IMR-90 (cell line): ENCODE measurements around the gene DNAJC19. TPM values are rescaled to one million over a fixed set of nuclear protein-coding genes. Genes with fewer than 3 reads are reported as not detected.

Experiments
- ATAC-seq: fragments of 200-7000 bp; cut with Tn5 transposase; 2 replicates; pipeline ENCODE4 v1.9.1; 2020; ENCODE audit warnings: low read depth, mild to moderate bottlenecking, moderate library complexity
- BruUV-seq: library from RNA; stranded (reverse); fragments of 400-500 nt; replicated peaks from 2 replicates; lab custom pipeline; 2021; lab: Mats Ljungman, UMichigan
- CTCF ChIA-PET: fragments of 300-600 bp; formaldehyde crosslinking; extraction: SDS; loops from one replicate; lab custom pipeline; 2021; ENCODE audit warnings: antibody characterized with exemption; lab: Yijun Ruan, JAX
- POLR2A ChIA-PET: fragments of 300-600 bp; sonication (Branson Sonifier 250); formaldehyde crosslinking; loops from one replicate; lab custom pipeline; 2022; ENCODE audit warnings: antibody characterized with exemption; ENCODE audit not compliant: unreplicated experiment; lab: Charles Lee
- DNase-seq: peaks from one replicate; pipeline ENCODE4 v3.0.0; 2013
- H2AFZ ChIP-seq: replicated peaks from 2 replicates; pipeline ENCODE3; 2013; ENCODE audit warnings: low read length, mild to moderate bottlenecking; ENCODE audit not compliant: poor library complexity
- H2AK5ac ChIP-seq: 2 replicates; pipeline ENCODE4 v1.6.1; 2013; ENCODE audit warnings: low read depth, low read length, inconsistent platforms
- H2AK9ac ChIP-seq: replicated peaks from 2 replicates; pipeline ENCODE3; 2013; ENCODE audit warnings: mild to moderate bottlenecking, low read depth, low read length, moderate library complexity; ENCODE audit not compliant: poor library complexity
- H2BK120ac ChIP-seq: 2 replicates; pipeline ENCODE4 v1.6.1; 2013; ENCODE audit warnings: low read depth, low read length, inconsistent platforms
- H2BK15ac ChIP-seq: 3 replicates; pipeline ENCODE4 v1.6.1; 2013; ENCODE audit warnings: low read depth, low read length, inconsistent platforms
- H2BK20ac ChIP-seq: 2 replicates; pipeline ENCODE4 v1.6.1; 2013; ENCODE audit warnings: low read depth, mild to moderate bottlenecking, inconsistent platforms, low read length, moderate library complexity
- H2BK5ac ChIP-seq: 2 replicates; pipeline ENCODE4 v1.6.1; 2013; ENCODE audit warnings: mild to moderate bottlenecking, low read depth, low read length, inconsistent platforms; ENCODE audit not compliant: poor library complexity, severe bottlenecking
- H3K14ac ChIP-seq: replicated peaks from 2 replicates; pipeline ENCODE4 v1.6.1; 2013; ENCODE audit warnings: low read depth, low read length, inconsistent platforms
- H3K18ac ChIP-seq: 2 replicates; pipeline ENCODE4 v1.6.1; 2013; ENCODE audit warnings: low read depth, low read length, control low read depth
- H3K23ac ChIP-seq: 2 replicates; pipeline ENCODE4 v1.6.1; 2013; ENCODE audit warnings: low read depth, low read length, inconsistent platforms
- H3K27ac ChIP-seq: 2 replicates; pipeline ENCODE4 v1.5.1; 2013; ENCODE audit warnings: mild to moderate bottlenecking, control low read depth, low read length; ENCODE audit not compliant: insufficient read depth
- H3K27me3 ChIP-seq: 2 replicates; pipeline ENCODE4 v1.6.1; 2013; ENCODE audit warnings: low read length; ENCODE audit not compliant: control insufficient read depth, insufficient read depth
- H3K36me3 ChIP-seq: 2 replicates; pipeline ENCODE4 v1.6.1; 2013; ENCODE audit warnings: low read length, mixed read lengths; ENCODE audit not compliant: control insufficient read depth, insufficient read depth
- H3K4ac ChIP-seq: 2 replicates; pipeline ENCODE4 v1.6.1; 2013; ENCODE audit warnings: low read depth, low read length, inconsistent platforms
- H3K4me1 ChIP-seq: 2 replicates; pipeline ENCODE4 v1.6.1; 2013; ENCODE audit warnings: low read length, mixed read lengths; ENCODE audit not compliant: control insufficient read depth, insufficient read depth
- H3K4me2 ChIP-seq: 2 replicates; pipeline ENCODE4 v1.6.1; 2013; ENCODE audit warnings: low read depth, mild to moderate bottlenecking, control low read depth, low read length, moderate library complexity
- H3K4me3 ChIP-seq: 2 replicates; pipeline ENCODE4 v1.5.1; 2013; ENCODE audit warnings: low read depth, mild to moderate bottlenecking, control low read depth, low read length, moderate library complexity; ENCODE audit not compliant: insufficient read depth
- H3K56ac ChIP-seq: 2 replicates; pipeline ENCODE4 v1.6.1; 2013; ENCODE audit warnings: low read length, inconsistent platforms; ENCODE audit not compliant: insufficient read depth; ENCODE audit errors: extremely low read depth
- H3K79me1 ChIP-seq, 2 experiments: 2 replicates each; pipeline ENCODE4 v1.6.1; 2013; ENCODE audit warnings: low read length in 2 of 2, inconsistent platforms in 1 of 2, low read depth in 1 of 2
- H3K9ac ChIP-seq: 2 replicates; pipeline ENCODE4 v1.6.1; 2013; ENCODE audit warnings: low read depth, low read length, control low read depth
- H3K9me1 ChIP-seq: 2 replicates; pipeline ENCODE4 v1.6.1; 2013; ENCODE audit warnings: low read length, inconsistent platforms; ENCODE audit not compliant: insufficient read depth
- H3K9me3 ChIP-seq: 2 replicates; pipeline ENCODE4 v1.6.1; 2013; ENCODE audit warnings: low read length; ENCODE audit not compliant: control insufficient read depth, insufficient read depth
- H4K20me1 ChIP-seq: 2 replicates; pipeline ENCODE4 v1.6.1; 2013; ENCODE audit warnings: low read length, inconsistent platforms; ENCODE audit not compliant: insufficient read depth
- H4K5ac ChIP-seq: 2 replicates; pipeline ENCODE4 v1.6.1; 2013; ENCODE audit warnings: mild to moderate bottlenecking, low read depth, low read length, control low read depth
- H4K8ac ChIP-seq, 2 experiments: 2 replicates each; pipeline ENCODE4 v1.6.1; 2013; ENCODE audit warnings: low read depth in 2 of 2, low read length in 2 of 2, control low read depth in 1 of 2, inconsistent platforms in 1 of 2
- H4K91ac ChIP-seq: 2 replicates; pipeline ENCODE4 v1.6.1; 2013; ENCODE audit warnings: low read depth, low read length, inconsistent platforms; ENCODE audit not compliant: insufficient read depth
- BHLHE40 ChIP-seq: fragments of 150-350 bp; IDR thresholded peaks from 2 replicates; pipeline ENCODE4 v1.6.1; 2016; ENCODE audit warnings: mild to moderate bottlenecking, low read depth, low read length
- CEBPB ChIP-seq: IDR thresholded peaks from 2 replicates; pipeline ENCODE4 v1.6.1; 2012; ENCODE audit warnings: low read depth, low read length, improper control_type of control experiment
- CHD1 ChIP-seq: IDR thresholded peaks from 2 replicates; pipeline ENCODE4 v1.6.1; 2012; ENCODE audit warnings: low read depth, low read length, improper control_type of control experiment
- FOS ChIP-seq: fragments of 150-350 bp; IDR thresholded peaks from 2 replicates; pipeline ENCODE4 v1.6.1; 2016; ENCODE audit warnings: low read depth, low read length
- MAFK ChIP-seq: IDR thresholded peaks from 2 replicates; pipeline ENCODE4 v1.6.1; 2012; ENCODE audit warnings: low read depth, low read length, improper control_type of control experiment
- MAZ ChIP-seq: IDR thresholded peaks from 2 replicates; pipeline ENCODE4 v1.6.1; 2012; ENCODE audit warnings: low read depth, mild to moderate bottlenecking, low read length, improper control_type of control experiment, moderate library complexity, borderline replicate concordance
- MXI1 ChIP-seq: IDR thresholded peaks from 2 replicates; pipeline ENCODE4 v1.6.1; 2012; ENCODE audit warnings: low read depth, mild to moderate bottlenecking, low read length, moderate library complexity, borderline replicate concordance
- NFE2L2 ChIP-seq: fragments of 150-350 bp; IDR thresholded peaks from 2 replicates; pipeline ENCODE4 v1.6.1; 2016; ENCODE audit warnings: low read depth, mild to moderate bottlenecking, low read length
- POLR2A ChIP-seq: IDR thresholded peaks from 2 replicates; pipeline ENCODE4 v1.6.1; 2012; ENCODE audit warnings: mild to moderate bottlenecking, low read depth, low read length
- RAD21 ChIP-seq: IDR thresholded peaks from 2 replicates; pipeline ENCODE4 v1.6.1; 2012; ENCODE audit warnings: low read length, improper control_type of control experiment
- RCOR1 ChIP-seq: IDR thresholded peaks from 2 replicates; pipeline ENCODE4 v1.6.1; 2012; ENCODE audit warnings: mild to moderate bottlenecking, low read length, improper control_type of control experiment; ENCODE audit not compliant: insufficient replicate concordance
- RFX5 ChIP-seq: IDR thresholded peaks from 2 replicates; pipeline ENCODE4 v1.8.0; 2012; ENCODE audit warnings: low read depth, mild to moderate bottlenecking, low read length, moderate library complexity
- SMC3 ChIP-seq: fragments of 150-350 bp; IDR thresholded peaks from 2 replicates; pipeline ENCODE4 v1.6.1; 2016; ENCODE audit warnings: low read depth, mild to moderate bottlenecking, antibody characterized with exemption, low read length, moderate library complexity
- dilution Hi-C: fragments of 300-500 bp; cut with HindIII; formaldehyde crosslinking; loops from one replicate; pipeline ENCODE4 v1.14.3; 2018; ENCODE audit warnings: low sequenced_read_pairs; ENCODE audit not compliant: unreplicated experiment
- in situ Hi-C: fragments of 300-500 bp; cut with MboI; formaldehyde crosslinking; loops from 3 replicates; pipeline ENCODE4 v1.14.3; 2019; ENCODE audit warnings: low sequenced_read_pairs, inconsistent platforms, mixed read lengths
- intact Hi-C: fragments of 100-400 bp; cut with micrococcal nuclease; formaldehyde crosslinking; loops from 2 replicates; pipeline ENCODE4 v1.10.0; 2022
- polyA plus RNA-seq, 3 experiments: library from polyadenylated mRNA; depleted of rRNA; stranded (reverse); fragments of >200 nt; gene quantifications; 2 replicates each; pipeline ENCODE4 v1.2.3, GENCODE V29; 2012; ENCODE audit warnings: low replicate concordance in 1 of 3
- total RNA-seq: library from RNA; depleted of rRNA; stranded (reverse); fragments of >200 nt; gene quantifications from 2 replicates; pipeline ENCODE4 v1.2.3, GENCODE V29; 2012
- TF ChIP-seq, protein P1 (sequence below): fragments of 150-350 bp; IDR thresholded peaks from 2 replicates; pipeline ENCODE4 v1.6.1; 2017; ENCODE audit warnings: mild to moderate bottlenecking, antibody characterized with exemption, low read length, low read depth
- TF ChIP-seq, protein P2 (sequence below): conservative IDR thresholded peaks from 2 replicates; pipeline ENCODE4 v1.5.1; 2012; ENCODE audit warnings: mild to moderate bottlenecking, low read depth, low read length, improper control_type of control experiment
- TF ChIP-seq, protein P3 (sequence below): fragments of 150-350 bp; IDR thresholded peaks from 2 replicates; pipeline ENCODE4 v1.6.1; 2016; ENCODE audit warnings: low read depth, mild to moderate bottlenecking, low read length, moderate library complexity, borderline replicate concordance

The DNAJC19 gene
- total and polyA plus RNA-seq, 2 of the 4 experiments (the other 2 are of a cell fraction) = 16.0 to 39.4 TPM

- no peak overlapping the region for H3K4me3 ChIP-seq
- POLR2A ChIA-PET = no interaction called here
- no peak overlapping the region for H2BK20ac ChIP-seq
- H3K4me2 ChIP-seq = no peak overlapping the region
- peaks cover 13% of the 10 kb centered on the region for H3K36me3 ChIP-seq
- DNase-seq (no peak), ATAC-seq (no peak)
- H2AFZ ChIP-seq = no peak overlapping the region
- intact Hi-C loops = loop anchor here (10.0 kb wide), 1 partner anchor 363 kb away; no protein-coding TSS in a partner anchor
- TF ChIP-seq CHD1 (no peak), BHLHE40 (no peak), MAZ (no peak), FOS (no peak), RFX5 (no peak), POLR2A (no peak), NFE2L2 (no peak), MXI1 (no peak), MAFK (no peak), RCOR1 (no peak), RAD21 (no peak), SMC3 (no peak), CEBPB (no peak)
- TF ChIP-seq, protein P1, sequence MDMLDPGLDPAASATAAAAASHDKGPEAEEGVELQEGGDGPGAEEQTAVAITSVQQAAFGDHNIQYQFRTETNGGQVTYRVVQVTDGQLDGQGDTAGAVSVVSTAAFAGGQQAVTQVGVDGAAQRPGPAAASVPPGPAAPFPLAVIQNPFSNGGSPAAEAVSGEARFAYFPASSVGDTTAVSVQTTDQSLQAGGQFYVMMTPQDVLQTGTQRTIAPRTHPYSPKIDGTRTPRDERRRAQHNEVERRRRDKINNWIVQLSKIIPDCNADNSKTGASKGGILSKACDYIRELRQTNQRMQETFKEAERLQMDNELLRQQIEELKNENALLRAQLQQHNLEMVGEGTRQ = no peak
- TF ChIP-seq, protein P2, sequence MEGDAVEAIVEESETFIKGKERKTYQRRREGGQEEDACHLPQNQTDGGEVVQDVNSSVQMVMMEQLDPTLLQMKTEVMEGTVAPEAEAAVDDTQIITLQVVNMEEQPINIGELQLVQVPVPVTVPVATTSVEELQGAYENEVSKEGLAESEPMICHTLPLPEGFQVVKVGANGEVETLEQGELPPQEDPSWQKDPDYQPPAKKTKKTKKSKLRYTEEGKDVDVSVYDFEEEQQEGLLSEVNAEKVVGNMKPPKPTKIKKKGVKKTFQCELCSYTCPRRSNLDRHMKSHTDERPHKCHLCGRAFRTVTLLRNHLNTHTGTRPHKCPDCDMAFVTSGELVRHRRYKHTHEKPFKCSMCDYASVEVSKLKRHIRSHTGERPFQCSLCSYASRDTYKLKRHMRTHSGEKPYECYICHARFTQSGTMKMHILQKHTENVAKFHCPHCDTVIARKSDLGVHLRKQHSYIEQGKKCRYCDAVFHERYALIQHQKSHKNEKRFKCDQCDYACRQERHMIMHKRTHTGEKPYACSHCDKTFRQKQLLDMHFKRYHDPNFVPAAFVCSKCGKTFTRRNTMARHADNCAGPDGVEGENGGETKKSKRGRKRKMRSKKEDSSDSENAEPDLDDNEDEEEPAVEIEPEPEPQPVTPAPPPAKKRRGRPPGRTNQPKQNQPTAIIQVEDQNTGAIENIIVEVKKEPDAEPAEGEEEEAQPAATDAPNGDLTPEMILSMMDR = no peak
- TF ChIP-seq, protein P3, sequence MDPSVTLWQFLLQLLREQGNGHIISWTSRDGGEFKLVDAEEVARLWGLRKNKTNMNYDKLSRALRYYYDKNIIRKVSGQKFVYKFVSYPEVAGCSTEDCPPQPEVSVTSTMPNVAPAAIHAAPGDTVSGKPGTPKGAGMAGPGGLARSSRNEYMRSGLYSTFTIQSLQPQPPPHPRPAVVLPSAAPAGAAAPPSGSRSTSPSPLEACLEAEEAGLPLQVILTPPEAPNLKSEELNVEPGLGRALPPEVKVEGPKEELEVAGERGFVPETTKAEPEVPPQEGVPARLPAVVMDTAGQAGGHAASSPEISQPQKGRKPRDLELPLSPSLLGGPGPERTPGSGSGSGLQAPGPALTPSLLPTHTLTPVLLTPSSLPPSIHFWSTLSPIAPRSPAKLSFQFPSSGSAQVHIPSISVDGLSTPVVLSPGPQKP = no peak
- peaks cover 5 to 6% of the 10 kb centered on the region in 2 experiments; a peak in 2 of 4 replicates for H3K79me1 ChIP-seq
- H4K91ac ChIP-seq = no peak overlapping the region
- no peaks in the 10 kb centered on the region for H3K4me1 ChIP-seq
- no peak overlapping the region for H3K4ac ChIP-seq
- H2AK9ac ChIP-seq = no peak overlapping the region
- no peak overlapping the region for H2BK15ac ChIP-seq
- H3K56ac ChIP-seq = no peak overlapping the region
- dilution Hi-C loops = no loop called here
- no peak overlapping the region for H4K5ac ChIP-seq
- in situ Hi-C loops = no loop called here
- H4K20me1 ChIP-seq = no peaks in the 10 kb centered on the region
- no TSS peak for BruUV-seq
- no peaks in the 10 kb centered on the region for H3K27me3 ChIP-seq
- CTCF ChIA-PET = no interaction called here
- 0 out of 2 replicates have a peak, but pooled peaks cover 4% of the 10 kb centered on the region for H3K9me1 ChIP-seq
- no peak overlapping the region for H3K27ac ChIP-seq
- no peak overlapping the region for H2BK5ac ChIP-seq
- no peak overlapping the region for H3K23ac ChIP-seq
- H4K8ac ChIP-seq = no peak overlapping the region
- no peak overlapping the region for H3K14ac ChIP-seq
- no peak overlapping the region for H2BK120ac ChIP-seq
- no peak overlapping the region for H3K9ac ChIP-seq
- no peak overlapping the region for H3K18ac ChIP-seq
- H2AK5ac ChIP-seq = no peak overlapping the region
- no peaks in the 10 kb centered on the region for H3K9me3 ChIP-seq
Observed at GRCh38 chr3:180977498-180977897, 12.0 kb downstream of the DNAJC19 start.
